DOHH2 (cell line): ENCODE data around the gene CDKN2B-AS1.

Experiments
- EZH2phosphoT487 ChIP-seq: fragments of 200-600 bp; sonication (generic); IDR thresholded peaks from 2 replicates; pipeline ENCODE4 v1.6.1; 2017; ENCODE audit warnings: borderline replicate concordance, mild to moderate bottlenecking, antibody characterized with exemption, low read length, moderate library complexity, mixed read lengths
- TF ChIP-seq, protein P1 (sequence below): fragments of 200-600 bp; sonication (generic); IDR thresholded peaks from one replicate; pipeline ENCODE4 v1.5.1; 2014; ENCODE audit warnings: antibody characterized with exemption, mild to moderate bottlenecking, low read depth, low read length; ENCODE audit not compliant: poor library complexity, severe bottlenecking

- no peak for TF ChIP-seq EZH2phosphoT487
- TF ChIP-seq, protein P1, sequence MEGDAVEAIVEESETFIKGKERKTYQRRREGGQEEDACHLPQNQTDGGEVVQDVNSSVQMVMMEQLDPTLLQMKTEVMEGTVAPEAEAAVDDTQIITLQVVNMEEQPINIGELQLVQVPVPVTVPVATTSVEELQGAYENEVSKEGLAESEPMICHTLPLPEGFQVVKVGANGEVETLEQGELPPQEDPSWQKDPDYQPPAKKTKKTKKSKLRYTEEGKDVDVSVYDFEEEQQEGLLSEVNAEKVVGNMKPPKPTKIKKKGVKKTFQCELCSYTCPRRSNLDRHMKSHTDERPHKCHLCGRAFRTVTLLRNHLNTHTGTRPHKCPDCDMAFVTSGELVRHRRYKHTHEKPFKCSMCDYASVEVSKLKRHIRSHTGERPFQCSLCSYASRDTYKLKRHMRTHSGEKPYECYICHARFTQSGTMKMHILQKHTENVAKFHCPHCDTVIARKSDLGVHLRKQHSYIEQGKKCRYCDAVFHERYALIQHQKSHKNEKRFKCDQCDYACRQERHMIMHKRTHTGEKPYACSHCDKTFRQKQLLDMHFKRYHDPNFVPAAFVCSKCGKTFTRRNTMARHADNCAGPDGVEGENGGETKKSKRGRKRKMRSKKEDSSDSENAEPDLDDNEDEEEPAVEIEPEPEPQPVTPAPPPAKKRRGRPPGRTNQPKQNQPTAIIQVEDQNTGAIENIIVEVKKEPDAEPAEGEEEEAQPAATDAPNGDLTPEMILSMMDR = no peak
These were observed 175.3 kb downstream of the CDKN2B-AS1 start for GRCh38 chr9:22169727-22170503.
